ENCODE results near the gene CNTNAP2.

- TF ChIP-seq POLR2A (IDR thresholded peaks at IDR 0.05) (no peak), CTCF (IDR thresholded peaks at IDR 0.05) (no peak)
Measured at GRCh38 chr7:147539685-147540084, 1423.1 kb downstream of the CNTNAP2 start.

Data from lower leg skin (tissue), 3 donors.